PC-3 (cell line): ENCODE results near the gene CDK10. TPM values are rescaled to one million over a fixed set of nuclear protein-coding genes. Genes with fewer than 3 reads are reported as not detected.

Experiments used
- ATAC-seq: fragments of 200-7000 bp; cut with Tn5 transposase; 2 replicates; pipeline ENCODE4 v1.9.1; 2020; ENCODE audit warnings: mild to moderate bottlenecking, moderate library complexity
- BruUV-seq: library from RNA; stranded (reverse); fragments of 400-500 nt; replicated peaks from 2 replicates; lab custom pipeline; 2021; lab: Mats Ljungman, UMichigan
- CTCF ChIA-PET: fragments of 300-600 bp; sonication (Branson Sonifier 250); formaldehyde crosslinking; loops from one replicate; lab custom pipeline; 2022; ENCODE audit warnings: antibody characterized with exemption; lab: Charles Lee
- POLR2A ChIA-PET: fragments of 300-600 bp; sonication (Branson Sonifier 250); formaldehyde crosslinking; loops from one replicate; lab custom pipeline; 2022; ENCODE audit warnings: antibody characterized with exemption; ENCODE audit not compliant: unreplicated experiment; lab: Charles Lee
- DNase-seq: peaks from one replicate; pipeline ENCODE4 v3.0.0-alpha.2; 2015
- H2AFZ ChIP-seq: fragments of 300-600 bp; sonication (generic); 2 replicates; pipeline ENCODE4 v1.6.0; 2016; ENCODE audit warnings: antibody characterized with exemption, low read length
- H3F3A ChIP-seq: fragments of 300-600 bp; sonication (generic); one replicate; pipeline ENCODE4 v1.6.0; 2017; ENCODE audit warnings: antibody characterized with exemption, low read length, control low read depth, mild to moderate bottlenecking; ENCODE audit not compliant: unreplicated experiment
- H3K27ac ChIP-seq: fragments of 300-600 bp; sonication (generic); 2 replicates; pipeline ENCODE4 v1.5.1; 2016; ENCODE audit warnings: mild to moderate bottlenecking, low read length
- H3K27me3 ChIP-seq: fragments of 300-600 bp; sonication (generic); 2 replicates; pipeline ENCODE4 v1.6.1; 2016; ENCODE audit warnings: low read length, mixed read lengths
- H3K36me3 ChIP-seq: fragments of 300-600 bp; sonication (generic); 2 replicates; pipeline ENCODE4 v1.6.1; 2016; ENCODE audit warnings: low read depth, mixed run types, low read length, mixed read lengths
- H3K4me1 ChIP-seq: fragments of 300-600 bp; sonication (generic); 2 replicates; pipeline ENCODE4 v1.5.1; 2016; ENCODE audit warnings: low read length; ENCODE audit not compliant: insufficient read depth
- H3K4me2 ChIP-seq: fragments of 300-600 bp; sonication (generic); 2 replicates; pipeline ENCODE4 v1.6.0; 2016; ENCODE audit warnings: low read length
- H3K4me3 ChIP-seq: fragments of 300-600 bp; sonication (generic); 2 replicates; pipeline ENCODE4 v1.5.1; 2016; ENCODE audit warnings: mild to moderate bottlenecking, low read length, mixed read lengths
- H3K79me2 ChIP-seq: fragments of 300-600 bp; sonication (generic); 2 replicates; pipeline ENCODE4 v1.6.1; 2017; ENCODE audit warnings: low read length, mixed read lengths
- H3K9ac ChIP-seq: fragments of 300-600 bp; sonication (generic); 2 replicates; pipeline ENCODE4 v1.6.0; 2016; ENCODE audit warnings: mild to moderate bottlenecking, low read length
- H3K9me2 ChIP-seq: fragments of 300-600 bp; sonication (generic); replicated peaks from 2 replicates; pipeline ENCODE4 v1.6.1; 2016; ENCODE audit warnings: mixed run types, low read length, mixed read lengths
- H3K9me3 ChIP-seq: fragments of 300-600 bp; sonication (generic); 2 replicates; pipeline ENCODE4 v1.6.1; 2016; ENCODE audit warnings: low read length, mixed read lengths
- H4K20me1 ChIP-seq: fragments of 300-600 bp; sonication (generic); 2 replicates; pipeline ENCODE4 v1.6.1; 2016; ENCODE audit warnings: low read length, mixed read lengths
- CTCF ChIP-seq: fragments of 300-600 bp; sonication (generic); conservative IDR thresholded peaks from 2 replicates; pipeline ENCODE4 v1.5.1; 2017; ENCODE audit warnings: antibody characterized with exemption, low read depth, mild to moderate bottlenecking, low read length
- EZH2 ChIP-seq: fragments of 300-600 bp; sonication (generic); IDR thresholded peaks from one replicate; pipeline ENCODE4 v1.6.1; 2017; ENCODE audit warnings: antibody characterized with exemption, mild to moderate bottlenecking, low read length; ENCODE audit not compliant: unreplicated experiment
- EZH2phosphoT487 ChIP-seq: fragments of 300-600 bp; sonication (generic); IDR thresholded peaks from 2 replicates; pipeline ENCODE4 v1.6.1; 2018; ENCODE audit warnings: mild to moderate bottlenecking, antibody characterized with exemption, low read length, borderline replicate concordance
- intact Hi-C: fragments of 100-400 bp; cut with micrococcal nuclease; formaldehyde crosslinking; loops from 2 replicates; pipeline ENCODE4 v1.9.0; 2023
- total RNA-seq: library from RNA; depleted of rRNA; stranded (reverse); fragments of >200 nt; gene quantifications from 2 replicates; pipeline ENCODE4 v1.2.3, GENCODE V29; 2014

The CDK10 gene
- total RNA-seq, 1 experiment from 2014 or later, result 50.0 TPM

- Histone ChIP-seq H3K27me3 (no peaks in the 10 kb centered on the region), H3K79me2 (peaks cover 27% of the 10 kb centered on the region), H3K4me1 (no peaks in the 10 kb centered on the region), H3K36me3 (peaks cover 3% of the 10 kb centered on the region; the same call in 1 of the 2 replicates), H4K20me1 (no peaks in the 10 kb centered on the region), H2AFZ (no peak overlapping the region), H3K9me2 (no peaks in the 10 kb centered on the region), H3K9ac (no peak overlapping the region), H3K9me3 (no peaks in the 10 kb centered on the region), H3K4me2 (no peak overlapping the region), H3K27ac (no peak overlapping the region), H3F3A (no peaks in the 10 kb centered on the region), H3K4me3 (no peak overlapping the region)
- no peak for ATAC-seq
- DNase-seq, result no peak
- no TSS peak for BruUV-seq
- POLR2A ChIA-PET, result no interaction called here
- no peak for TF ChIP-seq EZH2phosphoT487
- TF ChIP-seq EZH2, result no peak
- no peak for TF ChIP-seq CTCF
- intact Hi-C loops, result no loop called here
- CTCF ChIA-PET, result no interaction called here
Observed at GRCh38 chr16:89710709-89711564, 24.4 kb downstream of the CDK10 start.

- no peaks in the 10 kb centered on the region for H3K27me3 ChIP-seq
- intact Hi-C loops, result no loop called here
- H3K9me3 ChIP-seq, result no peaks in the 10 kb centered on the region
- H2AFZ ChIP-seq, result no peak overlapping the region
- TSS peak; percentile 48 for BruUV-seq
- peak; percentile 68 for DNase-seq
- H3K36me3 ChIP-seq, result peaks cover 3% of the 10 kb centered on the region; the same call in 1 of the 2 replicates
- peaks cover 27% of the 10 kb centered on the region for H3K79me2 ChIP-seq
- H3F3A ChIP-seq, result no peaks in the 10 kb centered on the region
- H3K4me2 ChIP-seq, result peak overlapping the region; percentile 85
- H3K9me2 ChIP-seq, result no peaks in the 10 kb centered on the region
- H4K20me1 ChIP-seq, result no peaks in the 10 kb centered on the region
- ChIA-PET POLR2A (no interaction called here), CTCF (no interaction called here)
- no peaks in the 10 kb centered on the region for H3K4me1 ChIP-seq
- peak; percentile 74 for ATAC-seq
- 0 out of 2 replicates have a peak overlapping the region, but pooled peaks have one; percentile 10 for H3K27ac ChIP-seq
- peak overlapping the region; percentile 94 for H3K9ac ChIP-seq
- TF ChIP-seq EZH2 (no peak), EZH2phosphoT487 (no peak), CTCF (no peak)
- peak overlapping the region; percentile 87 for H3K4me3 ChIP-seq
Observed at GRCh38 chr16:89711601-89712273, 25.2 kb downstream of the CDK10 start.
